Trophoblast cell (in vitro differentiated cells and primary cell): ENCODE results near the gene OR1C1.
"Not testable (repeated sequence)": the region's sequence is repeated elsewhere in the genome, so short reads cannot be mapped to it uniquely, and the experiment has no call there.

Experiments used
- DNase-seq, 2 donors: peaks; one replicate each; pipeline ENCODE4 v3.0.0-alpha.2; 2016
- H2AFZ ChIP-seq: 2 replicates; pipeline ENCODE4 v1.6.1; 2013; ENCODE audit warnings: low read length, moderate library complexity, mild to moderate bottlenecking; ENCODE audit not compliant: insufficient read depth, poor library complexity
- H2AK5ac ChIP-seq: 2 replicates; pipeline ENCODE4 v1.6.1; 2013; ENCODE audit warnings: mild to moderate bottlenecking, low read length
- H2BK120ac ChIP-seq: 2 replicates; pipeline ENCODE4 v1.6.1; 2013; ENCODE audit warnings: low read length, mild to moderate bottlenecking, moderate library complexity; ENCODE audit not compliant: insufficient read depth, poor library complexity
- H2BK12ac ChIP-seq: 2 replicates; pipeline ENCODE4 v1.6.1; 2013; ENCODE audit warnings: mild to moderate bottlenecking, low read length, moderate library complexity
- H2BK5ac ChIP-seq: 2 replicates; pipeline ENCODE4 v1.6.1; 2013; ENCODE audit warnings: low read length, low read depth, moderate library complexity, mild to moderate bottlenecking; ENCODE audit not compliant: poor library complexity
- H3K14ac ChIP-seq: 2 replicates; pipeline ENCODE4 v1.6.1; 2013; ENCODE audit warnings: mild to moderate bottlenecking, low read length
- H3K18ac ChIP-seq: 2 replicates; pipeline ENCODE4 v1.6.1; 2013; ENCODE audit warnings: mild to moderate bottlenecking, low read length
- H3K23ac ChIP-seq: 2 replicates; pipeline ENCODE4 v1.6.1; 2013; ENCODE audit warnings: low read length
- H3K27ac ChIP-seq: 2 replicates; pipeline ENCODE4 v1.5.1; 2013; ENCODE audit warnings: low read depth, mild to moderate bottlenecking, inconsistent platforms, low read length, moderate library complexity
- H3K27me3 ChIP-seq: 2 replicates; pipeline ENCODE4 v1.6.1; 2013; ENCODE audit warnings: inconsistent platforms, mild to moderate bottlenecking, low read length, moderate library complexity; ENCODE audit not compliant: insufficient read depth
- H3K36me3 ChIP-seq, 2 experiments: 1 replicate in 1 of 2; 2 replicates in 1 of 2; pipeline ENCODE4 v1.6.1; 2013; ENCODE audit warnings: low read length in 2 of 2, mild to moderate bottlenecking in 2 of 2, moderate library complexity in 1 of 2; ENCODE audit not compliant: insufficient read depth in 2 of 2, control insufficient read depth in 1 of 2
- H3K4ac ChIP-seq: 2 replicates; pipeline ENCODE4 v1.6.1; 2013; ENCODE audit warnings: low read depth, mild to moderate bottlenecking, low read length, moderate library complexity
- H3K4me1 ChIP-seq, 2 experiments: 1 replicate in 1 of 2; 2 replicates in 1 of 2; pipeline ENCODE4 v1.6.1; 2013; ENCODE audit warnings: low read length in 2 of 2, mild to moderate bottlenecking in 2 of 2, moderate library complexity in 1 of 2; ENCODE audit not compliant: insufficient read depth in 2 of 2, control insufficient read depth in 1 of 2
- H3K4me2 ChIP-seq: 2 replicates; pipeline ENCODE4 v1.6.1; 2013; ENCODE audit warnings: inconsistent platforms, mild to moderate bottlenecking, low read length, moderate library complexity
- H3K4me3 ChIP-seq: 2 replicates; pipeline ENCODE4 v1.5.1; 2013; ENCODE audit warnings: mild to moderate bottlenecking, low read depth, low read length, inconsistent platforms
- H3K79me1 ChIP-seq: one replicate; pipeline ENCODE4 v1.6.1; 2013; ENCODE audit warnings: low read length
- H3K79me2 ChIP-seq: 2 replicates; pipeline ENCODE4 v1.6.1; 2013; ENCODE audit warnings: low read length, mild to moderate bottlenecking; ENCODE audit not compliant: control insufficient read depth, insufficient read depth, poor library complexity
- H3K9ac ChIP-seq: 2 replicates; pipeline ENCODE4 v1.6.1; 2013; ENCODE audit warnings: mild to moderate bottlenecking, low read length
- H3K9me3 ChIP-seq: 2 replicates; pipeline ENCODE4 v1.6.1; 2013; ENCODE audit warnings: low read depth, mild to moderate bottlenecking, control low read depth, inconsistent platforms, low read length; ENCODE audit not compliant: insufficient read depth
- H4K12ac ChIP-seq: 2 replicates; pipeline ENCODE4 v1.6.1; 2013; ENCODE audit warnings: low read depth, mild to moderate bottlenecking, low read length, moderate library complexity
- H4K8ac ChIP-seq: 2 replicates; pipeline ENCODE4 v1.6.1; 2013; ENCODE audit warnings: low read depth, mild to moderate bottlenecking, low read length, moderate library complexity
- H4K91ac ChIP-seq: one replicate; pipeline ENCODE4 v1.6.1; 2013; ENCODE audit warnings: low read depth, mild to moderate bottlenecking, low read length, moderate library complexity
- WGBS: extraction: QIAGEN DNeasy Blood & Tissue Kit; methylation state at CpG from one replicate; pipeline ENCODE4 v1.1.7; 2013; ENCODE audit warnings: missing lambda C conversion rate; ENCODE audit not compliant: insufficient read length, insufficient coverage; ENCODE audit errors: extremely low coverage; 5-methylcytosine and 5-hydroxymethylcytosine counted together

The OR1C1 gene

GRCh38 chr1:247742215-247742760 is 18.1 kb downstream of the OR1C1 start:
- peak; percentile 64 to 87 for DNase-seq
- H2BK12ac ChIP-seq, H2BK120ac ChIP-seq, H3K36me3 ChIP-seq, H3K4me1 ChIP-seq, H3K18ac ChIP-seq, H2AFZ ChIP-seq, H3K9me3 ChIP-seq, H3K4me3 ChIP-seq, H3K9ac ChIP-seq, H3K27ac ChIP-seq, H3K79me2 ChIP-seq, H2BK5ac ChIP-seq, H3K79me1 ChIP-seq, H3K23ac ChIP-seq, H2AK5ac ChIP-seq, H4K91ac ChIP-seq, H3K14ac ChIP-seq, H4K8ac ChIP-seq, H4K12ac ChIP-seq, H3K4ac ChIP-seq, H3K27me3 ChIP-seq, H3K4me2 ChIP-seq: not testable (repeated sequence)
- WGBS, result no CpG with 5 or more reads among the region's 3 CpGs

GRCh38 chr1:247741756-247742155 is 18.6 kb downstream of the OR1C1 start:
- no peaks in the 10 kb centered on the region for H3K79me2 ChIP-seq
- no peak overlapping the region for H2AFZ ChIP-seq
- no peak overlapping the region for H4K91ac ChIP-seq
- no peak overlapping the region for H3K4me2 ChIP-seq
- H3K9me3 ChIP-seq, result peaks cover 4% of the 10 kb centered on the region
- H3K18ac ChIP-seq, result no peak overlapping the region
- H3K36me3 ChIP-seq, result no peaks in the 10 kb centered on the region
- WGBS, result no CpG with 5 or more reads among the region's 5 CpGs
- no peaks in the 10 kb centered on the region for H3K27me3 ChIP-seq
- no peak overlapping the region for H3K4me3 ChIP-seq
- no peak overlapping the region for H4K8ac ChIP-seq
- H3K9ac ChIP-seq, result no peak overlapping the region
- H2BK120ac ChIP-seq, result no peak overlapping the region
- peak overlapping the region; percentile 56 for H3K27ac ChIP-seq
- no peak overlapping the region for H4K12ac ChIP-seq
- H3K14ac ChIP-seq, result no peak overlapping the region
- peak; percentile 72 to 98 for DNase-seq
- H3K23ac ChIP-seq, result no peak overlapping the region
- H3K4me1 ChIP-seq, result peaks cover 2 to 6% of the 10 kb centered on the region in 2 experiments
- no peak overlapping the region for H2AK5ac ChIP-seq
- no peak overlapping the region for H2BK12ac ChIP-seq
- no peak overlapping the region for H3K4ac ChIP-seq
- no peak overlapping the region for H2BK5ac ChIP-seq
- peaks cover 2% of the 10 kb centered on the region for H3K79me1 ChIP-seq

- H2BK120ac ChIP-seq, result no peak overlapping the region
- no peak overlapping the region for H2BK5ac ChIP-seq
- H3K23ac ChIP-seq, result no peak overlapping the region
- H4K91ac ChIP-seq, result no peak overlapping the region
- H3K4me2 ChIP-seq, result no peak overlapping the region
- no peak overlapping the region for H4K8ac ChIP-seq
- H3K9ac ChIP-seq, result no peak overlapping the region
- H3K36me3 ChIP-seq, result no peaks in the 10 kb centered on the region
- no peak overlapping the region for H3K27ac ChIP-seq
- H3K79me1 ChIP-seq, result peaks cover 2% of the 10 kb centered on the region
- H3K4me1 ChIP-seq, result no peaks in the 10 kb centered on the region
- H3K27me3 ChIP-seq, result no peaks in the 10 kb centered on the region
- H2BK12ac ChIP-seq, result no peak overlapping the region
- H2AK5ac ChIP-seq, result no peak overlapping the region
- H3K9me3 ChIP-seq, result peaks cover 4% of the 10 kb centered on the region
- no peak overlapping the region for H2AFZ ChIP-seq
- H4K12ac ChIP-seq, result no peak overlapping the region
- no peak overlapping the region for H3K4me3 ChIP-seq
- no CpG with 5 or more reads among the region's 2 CpGs for WGBS
- DNase-seq, result peak in 1 of 2 donors; percentile 52
- no peaks in the 10 kb centered on the region for H3K79me2 ChIP-seq
- H3K4ac ChIP-seq, result no peak overlapping the region
- H3K18ac ChIP-seq, result no peak overlapping the region
- no peak overlapping the region for H3K14ac ChIP-seq
Measured at GRCh38 chr1:247740721-247741120, 19.6 kb downstream of the OR1C1 start.

- H2BK12ac ChIP-seq, result no peak within 1 kb of the TSS
- no CpG with 5 or more reads among the region's 1 CpG for WGBS
- H3K4me1 ChIP-seq, result no peaks in the 10 kb centered on the region
- H2BK5ac ChIP-seq, result no peak within 1 kb of the TSS
- H3K9ac ChIP-seq, result no peak within 1 kb of the TSS
- no peak within 1 kb of the TSS for H2BK120ac ChIP-seq
- H3K4me2 ChIP-seq, result no peak within 1 kb of the TSS
- peak within 1 kb of the TSS; percentile 66 for H2AK5ac ChIP-seq
- peaks cover 2% of the 10 kb centered on the region for H3K79me1 ChIP-seq
- no peaks in the 10 kb centered on the region for H3K27me3 ChIP-seq
- H4K12ac ChIP-seq, result no peak within 1 kb of the TSS
- no peak within 1 kb of the TSS for H4K91ac ChIP-seq
- no peak within 1 kb of the TSS for H3K23ac ChIP-seq
- peak within 1 kb of the TSS; percentile 31 for H3K14ac ChIP-seq
- H2AFZ ChIP-seq, result no peak within 1 kb of the TSS
- no peak within 1 kb of the TSS for H4K8ac ChIP-seq
- H3K27ac ChIP-seq, result no peak within 1 kb of the TSS
- DNase-seq, result no peak
- peaks cover 4% of the 10 kb centered on the region for H3K9me3 ChIP-seq
- H3K79me2 ChIP-seq, result no peaks in the 10 kb centered on the region
- no peak within 1 kb of the TSS for H3K4me3 ChIP-seq
- H3K18ac ChIP-seq, result no peak within 1 kb of the TSS
- peaks cover 0 to 2% of the 10 kb centered on the region in 2 experiments for H3K36me3 ChIP-seq
- no peak within 1 kb of the TSS for H3K4ac ChIP-seq
Measured at GRCh38 chr1:247738315-247738714, 22.0 kb downstream of the OR1C1 start, which contains the start of gene OR14K1. TSS of gene OR14K1 (plus strand) at chr1:247738615. CDS start at chr1:247738615, 0 bp downstream.
